ENCODE measurements around the gene LARP6.

GRCh38 chr15:70892912-70893560, 39.1 kb upstream of the LARP6 start:
- TF ChIP-seq CTCF (IDR thresholded peaks at IDR 0.05), result peak; percentile 41 to 52 (median 47)
- no peak for TF ChIP-seq POLR2A (IDR thresholded peaks at IDR 0.05; ENCODE audit: low read depth)
- no peak for TF ChIP-seq EP300 (IDR thresholded peaks at IDR 0.05)

Data from esophagus muscularis mucosa (tissue), 4 donors.